ENCODE data around the gene HLA-A. TPM values are rescaled to one million over a fixed set of nuclear protein-coding genes. Genes with fewer than 3 reads are reported as not detected.

HLA-A gene
- total RNA-seq, 4 donors from 2014 or later: 530 to 1,047 (median 828) TPM

GRCh38 chr6:29994826-29995225 is 52.5 kb downstream of the HLA-A start:
- TF ChIP-seq, protein P1, sequence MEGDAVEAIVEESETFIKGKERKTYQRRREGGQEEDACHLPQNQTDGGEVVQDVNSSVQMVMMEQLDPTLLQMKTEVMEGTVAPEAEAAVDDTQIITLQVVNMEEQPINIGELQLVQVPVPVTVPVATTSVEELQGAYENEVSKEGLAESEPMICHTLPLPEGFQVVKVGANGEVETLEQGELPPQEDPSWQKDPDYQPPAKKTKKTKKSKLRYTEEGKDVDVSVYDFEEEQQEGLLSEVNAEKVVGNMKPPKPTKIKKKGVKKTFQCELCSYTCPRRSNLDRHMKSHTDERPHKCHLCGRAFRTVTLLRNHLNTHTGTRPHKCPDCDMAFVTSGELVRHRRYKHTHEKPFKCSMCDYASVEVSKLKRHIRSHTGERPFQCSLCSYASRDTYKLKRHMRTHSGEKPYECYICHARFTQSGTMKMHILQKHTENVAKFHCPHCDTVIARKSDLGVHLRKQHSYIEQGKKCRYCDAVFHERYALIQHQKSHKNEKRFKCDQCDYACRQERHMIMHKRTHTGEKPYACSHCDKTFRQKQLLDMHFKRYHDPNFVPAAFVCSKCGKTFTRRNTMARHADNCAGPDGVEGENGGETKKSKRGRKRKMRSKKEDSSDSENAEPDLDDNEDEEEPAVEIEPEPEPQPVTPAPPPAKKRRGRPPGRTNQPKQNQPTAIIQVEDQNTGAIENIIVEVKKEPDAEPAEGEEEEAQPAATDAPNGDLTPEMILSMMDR (IDR thresholded peaks at IDR 0.05): no peak
- TF ChIP-seq POLR2A (IDR thresholded peaks at IDR 0.05): no peak
- intact Hi-C loops (cut with DNase I; ENCODE audit: low total_unique reads): no loop called here
- no peak for DNase-seq (ENCODE audit: low spot score in 2 of 2)
- H3K4me3 ChIP-seq (ENCODE audit: low read depth, poor library complexity, severe bottlenecking): no peak overlapping the region
- 84 to 88% methylated on average over 5 of the region's 5 CpGs for WGBS, 2 donors

DNA sequence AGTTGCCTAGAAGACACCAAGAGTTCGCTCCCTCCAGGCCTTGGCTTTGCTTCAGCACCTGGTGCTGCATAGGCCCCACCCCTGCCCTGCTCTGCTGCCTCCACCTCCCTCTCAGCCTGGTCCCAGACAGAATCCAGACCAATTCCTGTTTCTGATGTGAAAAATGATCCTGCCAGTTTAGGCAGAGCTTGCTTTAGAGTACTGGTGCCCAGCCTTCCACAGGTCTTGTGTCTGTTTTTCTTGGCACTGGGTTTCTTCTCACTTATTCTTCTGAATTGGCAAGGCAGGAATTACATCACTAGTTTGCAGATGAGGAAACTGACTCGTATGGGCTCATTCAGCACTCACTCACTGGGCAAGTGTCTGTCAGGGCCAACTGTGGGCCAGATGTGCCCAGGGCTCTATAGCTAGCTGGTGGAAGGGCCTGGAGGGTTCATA is 53.0 kb downstream of the HLA-A start:
- no peak for DNase-seq (ENCODE audit: low spot score in 2 of 2)
- H3K4me3 ChIP-seq (ENCODE audit: low read depth, poor library complexity, severe bottlenecking): no peak overlapping the region
- TF ChIP-seq, protein P1 (IDR thresholded peaks at IDR 0.05): no peak
- no peak for TF ChIP-seq POLR2A (IDR thresholded peaks at IDR 0.05)
- intact Hi-C loops (cut with DNase I; ENCODE audit: low total_unique reads): no loop called here
- 50 to 51% methylated on average over 2 of the region's 2 CpGs for WGBS, 2 donors

Other genes starting within 250 kb of the HLA-A start
- 10 to 100 TPM; 65.9 to 97.8 (median 92.9) TPM for gene HLA-F, start 219.1 kb upstream of the HLA-A start, total RNA-seq
- under 1 TPM in 1 of 4 donors, not detected in 3; 0.29 TPM for gene HLA-G, start 114.7 kb upstream of the HLA-A start, total RNA-seq
- gene POLR1H, start 118.7 kb downstream of the HLA-A start, total RNA-seq: 10 to 100 TPM; 27.4 to 37.8 (median 33.6) TPM
- gene PPP1R11, start 124.7 kb downstream of the HLA-A start, total RNA-seq: 10 to 100 TPM; 32.2 to 38.2 (median 36.6) TPM
- 100 to 1,000 TPM in 3 of 4 donors, 10 to 100 TPM in 1; 96.9 to 113 (median 108) TPM for gene RNF39, start 133.2 kb downstream of the HLA-A start, total RNA-seq
- under 1 TPM in 1 of 4 donors, not detected in 3; 0.29 TPM for gene TRIM31, start 170.6 kb downstream of the HLA-A start, total RNA-seq
- gene TRIM40, start 193.6 kb downstream of the HLA-A start, total RNA-seq: not detected
- 1 to 10 TPM in 1 of 4 donors, under 1 TPM in 3; 0.13 to 1.1 (median 0.64) TPM for gene TRIM10, start 218.7 kb downstream of the HLA-A start, total RNA-seq
- gene TRIM15, start 221.0 kb downstream of the HLA-A start, total RNA-seq: 1 to 10 TPM in 3 of 4 donors, under 1 TPM in 1; 0.98 to 4.3 (median 1.1) TPM

All from lower leg skin (tissue), 4 donors.